PC-3 (cell line): Measurements from ENCODE around the gene YLPM1.

Experiments used
- CTCF ChIP-seq: fragments of 300-600 bp; sonication (generic); conservative IDR thresholded peaks from 2 replicates; pipeline ENCODE4 v1.5.1; 2017; ENCODE audit warnings: antibody characterized with exemption, low read depth, mild to moderate bottlenecking, low read length
- EZH2 ChIP-seq: fragments of 300-600 bp; sonication (generic); IDR thresholded peaks from one replicate; pipeline ENCODE4 v1.6.1; 2017; ENCODE audit warnings: antibody characterized with exemption, mild to moderate bottlenecking, low read length; ENCODE audit not compliant: unreplicated experiment
- EZH2phosphoT487 ChIP-seq: fragments of 300-600 bp; sonication (generic); IDR thresholded peaks from 2 replicates; pipeline ENCODE4 v1.6.1; 2018; ENCODE audit warnings: mild to moderate bottlenecking, antibody characterized with exemption, low read length, borderline replicate concordance

GRCh38 chr14:74841230-74842207 is 78.4 kb downstream of the YLPM1 start:
- TF ChIP-seq CTCF = no peak
- TF ChIP-seq EZH2phosphoT487 = no peak
- TF ChIP-seq EZH2 = no peak
